Small intestine (tissue), 7 donors: ENCODE data around the gene NR2C2AP. TPM values are rescaled to one million over a fixed set of nuclear protein-coding genes. Genes with fewer than 3 reads are reported as not detected.
A peak's percentile ranks its signal among the peaks of the same experiment; 100 is the strongest.
"Not testable (repeated sequence)": the region's sequence is repeated elsewhere in the genome, so short reads cannot be mapped to it uniquely, and the experiment has no call there.

Experiments used
- DNase-seq, 2 donors: peaks; one replicate each; pipeline versions ENCODE4 v3.0.0 to v3.0.0-alpha.2; 2013
- FAIRE-seq: peaks from 2 replicates; lab custom pipeline; 2012; peaks lifted over from hg19 to GRCh38; lab: Jason Lieb, UNC
- H3K27ac ChIP-seq, 3 donors: one replicate each; pipeline ENCODE4 v1.5.1; 2013; ENCODE audit warnings: low read length in 2 of 3, mild to moderate bottlenecking in 2 of 3, control low read depth in 1 of 3, inconsistent platforms in 1 of 3, low read depth in 1 of 3, moderate library complexity in 1 of 3
- H3K27me3 ChIP-seq, 3 donors: one replicate each; pipeline ENCODE4 v1.6.1; 2013; ENCODE audit warnings: low read length in 3 of 3, inconsistent platforms in 1 of 3; ENCODE audit not compliant: control insufficient read depth in 3 of 3, insufficient read depth in 3 of 3
- H3K36me3 ChIP-seq, 3 donors: one replicate each; pipeline ENCODE4 v1.6.1; 2013; ENCODE audit warnings: low read length in 3 of 3, inconsistent platforms in 1 of 3, low read depth in 1 of 3, mild to moderate bottlenecking in 1 of 3, moderate library complexity in 1 of 3; ENCODE audit not compliant: control insufficient read depth in 3 of 3, insufficient read depth in 2 of 3
- H3K4me1 ChIP-seq, 3 donors: one replicate each; pipeline ENCODE4 v1.6.1; 2013; ENCODE audit warnings: low read length in 2 of 3, inconsistent platforms in 1 of 3, low read depth in 1 of 3, mild to moderate bottlenecking in 1 of 3, moderate library complexity in 1 of 3; ENCODE audit not compliant: control insufficient read depth in 3 of 3, insufficient read depth in 2 of 3
- H3K4me3 ChIP-seq, 3 donors: one replicate each; pipeline ENCODE4 v1.5.1; 2013; ENCODE audit warnings: low read length in 3 of 3, control low read depth in 1 of 3, inconsistent platforms in 1 of 3, low read depth in 1 of 3, mild to moderate bottlenecking in 1 of 3, moderate library complexity in 1 of 3
- H3K9me3 ChIP-seq, 2 donors: one replicate each; pipeline ENCODE4 v1.6.1; 2013; ENCODE audit warnings: low read depth in 1 of 2, low read length in 1 of 2; ENCODE audit not compliant: control insufficient read depth in 2 of 2, insufficient read depth in 1 of 2
- WGBS, 3 donors: extraction: QIAGEN DNeasy Blood & Tissue Kit; methylation state at CpG; one replicate each; pipeline ENCODE4 v1.1.7; 2013; 5-methylcytosine and 5-hydroxymethylcytosine counted together
- polyA plus RNA-seq, 4 donors: library from polyadenylated mRNA; stranded (reverse) in 3 of 4; unstranded in 1 of 4; fragments of 200-250 nt in 3 of 4; fragments of 120-200 nt in 1 of 4; gene quantifications; one replicate each; pipeline versions ENCODE4 v1.2.1 to v1.2.3, GENCODE V29; 2013
- donor health status: healthy with polysubstance abuse.
- donor health status: control.
- donor health status: control.
- donor health status: Bipolar disorder and iron deficiency.
- donor health status: healthy.

NR2C2AP gene
- polyA plus RNA-seq, 4 donors: 8.1 to 22.9 (median 15.9) TPM

- H3K27ac ChIP-seq: no peak overlapping the region
- FAIRE-seq (no peak), DNase-seq (no peak)
- H3K36me3 ChIP-seq: no peaks in the 10 kb centered on the region
- H3K9me3 ChIP-seq: peaks cover 0 to 6% of the 10 kb centered on the region in 2 donors
- no peak overlapping the region for H3K4me3 ChIP-seq
- H3K4me1 ChIP-seq: no peaks in the 10 kb centered on the region
- peaks cover 0 to 23% (median 2%) of the 10 kb centered on the region in 3 donors for H3K27me3 ChIP-seq
- WGBS, 3 donors: 32 to 64% (median 44%) methylated on average over 6 of the region's 6 CpGs
Observed at GRCh38 chr19:19223636-19224035, 20.4 kb upstream of the NR2C2AP start.

GRCh38 chr19:19223060-19223459 is 19.8 kb upstream of the NR2C2AP start:
- Histone ChIP-seq H3K27me3 (peaks cover 0 to 21% (median 2%) of the 10 kb centered on the region in 3 donors), H3K4me1 (no peaks in the 10 kb centered on the region), H3K9me3 (peaks cover 0 to 6% of the 10 kb centered on the region in 2 donors), H3K4me3 (no peak overlapping the region), H3K27ac (no peak overlapping the region), H3K36me3 (no peaks in the 10 kb centered on the region)
- FAIRE-seq: no peak
- DNase-seq: no peak
- 80 to 93% (median 81%) methylated on average over 5 of the region's 5 CpGs for WGBS, 3 donors

DNA sequence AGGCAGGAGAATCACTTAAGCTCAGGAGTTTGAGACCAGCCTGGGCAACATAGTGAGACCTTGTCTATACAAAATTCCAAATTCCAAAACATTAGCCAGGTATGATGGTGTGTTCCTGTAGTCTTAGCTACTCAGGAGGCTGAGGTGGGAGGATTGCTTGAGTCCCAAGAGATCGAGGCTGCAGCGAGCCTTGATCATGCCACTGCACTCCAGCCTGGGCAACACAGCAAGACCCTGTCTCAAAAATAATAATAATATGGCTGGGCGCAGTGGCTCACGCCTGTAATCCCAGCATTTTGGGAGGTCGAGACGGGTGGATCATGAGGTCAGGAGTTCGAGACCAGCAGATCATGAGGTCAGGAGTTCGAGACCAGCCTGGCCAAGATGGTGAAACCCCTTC is 17.8 kb upstream of the NR2C2AP start:
- FAIRE-seq: not testable (repeated sequence)

GRCh38 chr19:19218911-19219310 is 15.7 kb upstream of the NR2C2AP start:
- WGBS, 3 donors: 83 to 89% (median 88%) methylated on average over 21 of the region's 21 CpGs
- Histone ChIP-seq H3K9me3 (peaks cover 0 to 2% of the 10 kb centered on the region in 2 donors), H3K4me1 (no peaks in the 10 kb centered on the region), H3K27me3 (peaks cover 0 to 22% (median under 1%) of the 10 kb centered on the region in 3 donors), H3K4me3 (no peak overlapping the region), H3K27ac (no peak overlapping the region), H3K36me3 (no peaks in the 10 kb centered on the region)
- FAIRE-seq (no peak), DNase-seq (no peak)

More for the DNA sequence above, 17.8 kb upstream of the NR2C2AP start:
- H3K4me1 ChIP-seq, H3K4me3 ChIP-seq, H3K27ac ChIP-seq, H3K36me3 ChIP-seq, H3K9me3 ChIP-seq, DNase-seq: not testable (repeated sequence)
- 73 to 80% (median 77%) methylated on average over 8 of the region's 8 CpGs for WGBS, 3 donors
- peaks cover 0 to 18% (median 0%) of the 10 kb centered on the region in 3 donors for H3K27me3 ChIP-seq

DNA sequence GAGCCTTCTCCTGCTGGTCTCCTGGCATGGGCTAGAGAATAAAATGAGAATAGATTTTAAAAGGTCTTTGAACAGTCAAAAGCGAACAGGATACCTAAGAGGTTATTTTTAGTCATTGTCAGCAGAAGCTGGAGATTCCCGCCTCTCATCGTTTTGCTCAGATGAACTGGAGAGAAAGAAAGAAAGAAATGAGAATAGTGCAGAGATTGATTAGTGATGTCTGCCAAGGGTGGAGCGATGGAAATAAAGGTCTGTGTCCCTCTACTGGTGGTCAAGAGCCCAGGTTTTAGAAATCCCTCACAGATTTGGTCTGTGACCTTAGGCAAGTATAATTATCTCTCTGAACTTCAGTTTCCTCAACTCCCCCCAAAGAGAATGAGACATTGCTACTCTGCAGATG is 13.9 kb upstream of the NR2C2AP start:
- H3K27ac ChIP-seq: no peak overlapping the region
- H3K36me3 ChIP-seq: no peaks in the 10 kb centered on the region
- no peak for FAIRE-seq
- no peak for DNase-seq
- no peaks in the 10 kb centered on the region for H3K4me1 ChIP-seq
- H3K4me3 ChIP-seq: no peak overlapping the region
- 49 to 58% (median 50%) methylated on average over 4 of the region's 4 CpGs for WGBS, 3 donors
- H3K9me3 ChIP-seq: no peaks in the 10 kb centered on the region
- peaks cover 9 to 35% (median 10%) of the 10 kb centered on the region in 3 donors for H3K27me3 ChIP-seq

GRCh38 chr19:19215792-19216191 is 12.6 kb upstream of the NR2C2AP start:
- no peak for DNase-seq
- Histone ChIP-seq H3K36me3 (no peaks in the 10 kb centered on the region), H3K4me1 (no peaks in the 10 kb centered on the region), H3K4me3 (no peak overlapping the region), H3K9me3 (no peaks in the 10 kb centered on the region), H3K27me3 (peaks cover 10 to 46% (median 16%) of the 10 kb centered on the region in 3 donors), H3K27ac (no peak overlapping the region)
- no peak for FAIRE-seq
- 68 to 71% (median 70%) methylated on average over 4 of the region's 4 CpGs for WGBS, 3 donors

DNA sequence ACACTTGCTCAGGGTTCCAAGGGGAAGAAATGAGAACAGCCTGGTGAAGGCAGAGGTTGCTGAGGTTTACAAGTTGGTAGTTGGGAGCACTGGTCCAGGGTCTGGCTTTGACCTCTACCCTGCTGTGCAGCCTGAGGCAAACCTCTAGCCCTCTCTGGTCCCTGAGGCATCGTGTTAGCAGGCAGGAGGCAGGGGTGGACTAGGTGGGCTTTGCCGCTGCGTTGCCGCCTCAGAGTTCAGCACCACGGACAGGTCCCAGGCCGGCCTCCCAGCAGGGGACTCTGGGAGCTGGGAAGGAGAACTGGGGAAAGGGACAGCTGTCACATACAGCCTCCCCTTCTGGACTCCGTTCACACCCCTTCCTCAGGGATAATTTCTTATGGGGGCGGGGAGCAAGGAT is 11.7 kb upstream of the NR2C2AP start:
- FAIRE-seq (no peak), DNase-seq (peak in 1 of 2 donors; percentile 69)
- WGBS, 3 donors: 2 to 3% (median 3%) methylated on average over 8 of the region's 8 CpGs
- H3K4me3 ChIP-seq: no peak overlapping the region
- no peaks in the 10 kb centered on the region for H3K4me1 ChIP-seq
- H3K27ac ChIP-seq: no peak overlapping the region
- H3K36me3 ChIP-seq: no peaks in the 10 kb centered on the region
- peaks cover 10 to 50% (median 19%) of the 10 kb centered on the region in 3 donors for H3K27me3 ChIP-seq
- H3K9me3 ChIP-seq: no peaks in the 10 kb centered on the region

DNA sequence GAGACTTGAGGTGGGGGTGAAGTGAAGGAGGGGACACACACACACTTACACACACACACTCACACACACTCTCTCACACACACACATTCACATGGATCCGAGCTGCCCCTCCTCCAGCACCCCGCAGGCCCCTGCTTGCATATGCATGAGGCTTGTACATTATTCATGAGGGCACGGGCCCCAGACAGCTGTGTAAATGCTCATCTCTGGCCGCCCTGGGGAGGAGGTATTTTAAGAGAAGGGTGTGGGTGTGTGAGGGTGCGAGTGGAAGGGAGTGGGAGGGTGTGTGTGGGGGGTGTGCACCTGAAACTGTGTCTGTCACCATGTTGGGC is 10.9 kb upstream of the NR2C2AP start:
- H3K36me3 ChIP-seq: no peaks in the 10 kb centered on the region
- H3K4me1 ChIP-seq: no peaks in the 10 kb centered on the region
- no peaks in the 10 kb centered on the region for H3K9me3 ChIP-seq
- FAIRE-seq (no peak), DNase-seq (no peak)
- 5 to 6% (median 5%) methylated on average over 5 of the region's 5 CpGs for WGBS, 3 donors
- H3K4me3 ChIP-seq: no peak overlapping the region
- peaks cover 10 to 52% (median 20%) of the 10 kb centered on the region in 3 donors for H3K27me3 ChIP-seq
- H3K27ac ChIP-seq: no peak overlapping the region
